ENCODE results near the gene ZNF480. TPM values are rescaled to one million over a fixed set of nuclear protein-coding genes. Genes with fewer than 3 reads are reported as not detected.
"Not testable (repeated sequence)": the region's sequence is repeated elsewhere in the genome, so short reads cannot be mapped to it uniquely, and the experiment has no call there.

ZNF480 gene
- total RNA-seq (2014; rRNA removed; shearing (Covaris generic)): 10.8 and 17.2 TPM in 2 replicates

DNA sequence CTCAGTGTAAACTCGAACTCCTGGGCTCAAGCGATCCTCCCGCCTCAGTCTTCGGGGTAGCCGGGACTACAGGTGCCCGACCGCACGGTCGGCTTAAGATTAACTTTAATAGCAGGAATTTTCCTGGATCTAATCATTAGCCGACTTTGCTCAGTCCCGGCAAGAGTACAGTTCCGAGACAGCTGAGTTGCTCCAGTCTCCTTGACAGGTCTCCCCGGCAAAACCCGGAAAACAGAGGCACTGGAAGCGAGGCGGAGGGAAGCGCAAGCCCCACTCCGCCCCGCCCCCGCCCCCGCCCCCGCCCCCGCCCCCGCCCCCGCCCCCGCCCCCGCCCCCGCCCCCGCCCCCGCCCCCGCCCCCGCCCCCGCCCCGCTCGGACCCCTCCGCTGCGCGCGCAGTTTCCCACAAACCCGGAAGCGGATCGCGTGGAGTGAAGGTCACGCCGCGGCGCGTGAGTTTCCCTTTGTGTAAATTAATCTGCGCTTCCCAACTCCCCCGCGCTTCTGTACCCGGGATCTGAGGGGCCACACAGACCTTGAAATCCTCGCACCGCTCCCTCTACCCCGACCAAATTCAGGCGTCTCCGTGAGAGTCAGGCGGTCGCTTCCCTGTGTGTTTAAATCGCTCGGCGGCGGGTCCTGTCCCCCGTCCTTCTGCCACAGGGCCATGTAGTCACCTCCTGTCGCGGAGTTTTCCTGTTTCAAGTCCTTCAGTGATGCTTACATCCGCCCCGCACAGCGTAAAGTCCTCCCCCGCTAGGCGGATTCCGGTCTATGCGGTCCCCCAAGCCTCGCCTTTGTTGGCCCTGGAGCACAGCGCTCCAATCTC, at the start of gene ZNF480:
ZNF480 (plus strand) TSS at position 397 of the 828 bp plus-strand sequence. CDS start 3,244 bp downstream, outside the sequence.
- peak within 1 kb of the TSS; percentile 85 for H3K4me3 ChIP-seq (ENCODE audit: insufficient read depth, low read depth, low read length)

DNA sequence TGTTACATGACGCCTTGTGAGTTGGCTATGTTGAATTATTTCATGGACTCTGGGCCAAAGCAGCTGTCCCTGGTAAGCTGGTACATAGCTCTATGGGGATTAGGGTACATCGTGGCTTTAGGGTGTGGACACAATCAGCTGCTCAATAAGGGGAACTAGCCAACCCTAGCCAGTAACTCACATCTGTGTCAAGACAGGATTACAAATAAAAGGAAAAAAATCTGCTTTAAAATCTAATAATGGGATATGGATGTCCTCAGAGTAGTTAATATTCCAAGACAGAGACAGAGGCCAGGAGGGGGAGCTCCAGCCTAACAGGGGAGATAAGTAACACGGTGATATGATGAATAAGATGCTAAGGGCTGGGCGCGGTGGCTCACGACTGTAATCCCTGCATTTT, 48.7 kb upstream of the ZNF480 start:
- Histone ChIP-seq H3K4me3 (ENCODE audit: insufficient read depth, low read depth, low read length) (no peak overlapping the region), H3K36me3 (replicated peaks; ENCODE audit: control insufficient read depth, insufficient read depth, low read length) (no peaks in the 10 kb centered on the region), H3K27me3 (ENCODE audit: control insufficient read depth, insufficient read depth, low read length) (no peaks in the 10 kb centered on the region)
- DNase-seq: peak; percentile 37

More for the DNA sequence above, at the start of gene ZNF480:
- H3K36me3 ChIP-seq (replicated peaks; ENCODE audit: control insufficient read depth, insufficient read depth, low read length): peaks cover 17% of the 10 kb centered on the region
- peak; percentile 94 for DNase-seq
- H3K27me3 ChIP-seq (ENCODE audit: control insufficient read depth, insufficient read depth, low read length): no peaks in the 10 kb centered on the region

- H3K36me3 ChIP-seq (replicated peaks; ENCODE audit: control insufficient read depth, insufficient read depth, low read length): no peaks in the 10 kb centered on the region
- DNase-seq: no peak
- H3K4me3 ChIP-seq (ENCODE audit: insufficient read depth, low read depth, low read length): no peak overlapping the region
- no peaks in the 10 kb centered on the region for H3K27me3 ChIP-seq (ENCODE audit: control insufficient read depth, insufficient read depth, low read length)
Measured at GRCh38 chr19:52258426-52258825, 38.5 kb upstream of the ZNF480 start.

DNA sequence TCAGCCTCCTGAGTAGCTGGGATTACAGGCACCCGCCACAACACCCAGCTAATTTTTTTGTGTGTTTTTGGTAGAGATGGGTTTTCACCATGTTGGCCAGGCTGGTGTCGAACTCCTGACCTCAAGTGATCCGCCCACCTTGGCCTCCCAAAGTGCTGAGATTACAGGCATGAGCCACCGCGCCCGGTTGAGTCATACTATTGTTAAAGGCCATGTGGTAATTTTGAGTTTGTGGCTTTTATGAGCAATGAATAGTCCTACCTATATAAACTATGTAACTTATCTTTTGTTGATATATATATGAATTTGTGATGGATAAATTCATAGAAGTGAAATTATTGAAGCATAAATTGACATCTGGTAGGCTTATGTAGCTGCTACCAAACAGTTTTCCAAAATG, 31.4 kb upstream of the ZNF480 start:
- DNase-seq; H3K4me3 ChIP-seq (ENCODE audit: insufficient read depth, low read depth, low read length); H3K36me3 ChIP-seq (replicated peaks; ENCODE audit: control insufficient read depth, insufficient read depth, low read length); H3K27me3 ChIP-seq (ENCODE audit: control insufficient read depth, insufficient read depth, low read length): not testable (repeated sequence)

GRCh38 chr19:52269338-52270261, 27.4 kb upstream of the ZNF480 start, which contains the start of gene ZNF766:
Gene ZNF766, plus strand, starts transcription at chr19:52269587. Its CDS starts 27 bp downstream, at chr19:52269614.
- Histone ChIP-seq H3K36me3 (replicated peaks; ENCODE audit: control insufficient read depth, insufficient read depth, low read length) (peaks cover 5% of the 10 kb centered on the region), H3K27me3 (ENCODE audit: control insufficient read depth, insufficient read depth, low read length) (no peaks in the 10 kb centered on the region), H3K4me3 (ENCODE audit: insufficient read depth, low read depth, low read length) (peak within 1 kb of the TSS; percentile 94)
- DNase-seq: peak; percentile 97

DNA sequence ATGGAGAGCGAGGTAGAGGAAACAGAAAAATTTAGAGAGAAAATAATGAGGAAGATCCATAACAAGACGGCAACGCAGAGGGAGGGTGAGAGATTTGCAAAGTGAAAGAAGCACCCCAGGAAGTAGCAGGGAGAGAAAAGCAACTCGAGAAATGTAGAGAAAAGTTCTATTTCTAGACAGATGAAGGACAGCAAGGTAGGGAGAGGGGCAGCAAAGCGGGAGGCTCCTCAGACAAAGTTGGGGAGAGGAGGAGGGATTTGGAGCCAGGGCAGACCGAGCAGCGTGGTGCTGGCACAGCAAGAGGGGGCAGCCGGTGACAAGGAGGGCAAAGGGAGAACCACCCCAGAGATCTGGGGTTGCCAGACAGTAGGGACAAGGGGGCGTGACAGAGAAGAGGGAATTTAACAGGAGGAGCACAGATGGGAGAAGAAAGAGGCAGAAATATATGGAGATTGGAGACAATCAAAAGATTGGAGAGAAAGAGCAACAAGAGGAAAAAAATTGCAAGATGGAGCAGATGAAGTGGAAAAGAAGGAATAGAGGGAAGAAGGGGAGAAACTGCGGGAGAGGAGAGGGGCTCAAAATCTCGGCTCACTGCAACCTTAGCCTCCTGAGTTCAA, 26.6 kb upstream of the ZNF480 start:
- Histone ChIP-seq H3K27me3 (ENCODE audit: control insufficient read depth, insufficient read depth, low read length) (no peaks in the 10 kb centered on the region), H3K36me3 (replicated peaks; ENCODE audit: control insufficient read depth, insufficient read depth, low read length) (peaks cover 5% of the 10 kb centered on the region), H3K4me3 (ENCODE audit: insufficient read depth, low read depth, low read length) (peak overlapping the region; percentile 94)
- peak; percentile 53 for DNase-seq

- Histone ChIP-seq H3K4me3 (ENCODE audit: insufficient read depth, low read depth, low read length) (no peak overlapping the region), H3K36me3 (replicated peaks; ENCODE audit: control insufficient read depth, insufficient read depth, low read length) (peaks cover 5% of the 10 kb centered on the region), H3K27me3 (ENCODE audit: control insufficient read depth, insufficient read depth, low read length) (no peaks in the 10 kb centered on the region)
- DNase-seq: no peak
Measured at GRCh38 chr19:52273301-52273700, 23.7 kb upstream of the ZNF480 start.

DNA sequence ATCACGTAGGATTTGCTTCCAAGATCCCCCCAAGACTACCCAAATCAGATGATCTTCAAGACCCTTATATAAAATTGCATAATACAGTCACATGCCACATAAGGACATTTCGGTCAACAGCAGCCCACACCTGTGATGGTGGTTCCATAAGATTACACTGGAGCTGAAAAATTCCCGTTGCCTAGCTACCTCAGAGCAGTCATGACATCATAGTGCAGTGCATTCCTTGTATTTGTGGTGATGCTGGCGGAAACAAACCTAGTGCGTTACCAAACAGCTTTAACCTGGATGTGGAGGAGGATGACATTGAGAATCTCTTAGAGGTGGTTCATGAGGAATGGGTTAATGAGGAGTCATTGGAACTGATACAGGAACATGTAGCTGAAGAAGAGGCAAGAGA, 22.8 kb upstream of the ZNF480 start:
- H3K4me3 ChIP-seq (ENCODE audit: insufficient read depth, low read depth, low read length): no peak overlapping the region
- no peak for DNase-seq
- H3K27me3 ChIP-seq (ENCODE audit: control insufficient read depth, insufficient read depth, low read length): no peaks in the 10 kb centered on the region
- peaks cover 5% of the 10 kb centered on the region for H3K36me3 ChIP-seq (replicated peaks; ENCODE audit: control insufficient read depth, insufficient read depth, low read length)

- H3K4me3 ChIP-seq (ENCODE audit: insufficient read depth, low read depth, low read length): no peak overlapping the region
- DNase-seq: no peak
- no peaks in the 10 kb centered on the region for H3K27me3 ChIP-seq (ENCODE audit: control insufficient read depth, insufficient read depth, low read length)
- peaks cover 5% of the 10 kb centered on the region for H3K36me3 ChIP-seq (replicated peaks; ENCODE audit: control insufficient read depth, insufficient read depth, low read length)
Measured at GRCh38 chr19:52275988-52276387, 21.0 kb upstream of the ZNF480 start.

GRCh38 chr19:52277471-52277870, 19.5 kb upstream of the ZNF480 start:
- H3K27me3 ChIP-seq (ENCODE audit: control insufficient read depth, insufficient read depth, low read length): no peaks in the 10 kb centered on the region
- no peak for DNase-seq
- H3K36me3 ChIP-seq (replicated peaks; ENCODE audit: control insufficient read depth, insufficient read depth, low read length): peaks cover 5% of the 10 kb centered on the region
- no peak overlapping the region for H3K4me3 ChIP-seq (ENCODE audit: insufficient read depth, low read depth, low read length)

DNA sequence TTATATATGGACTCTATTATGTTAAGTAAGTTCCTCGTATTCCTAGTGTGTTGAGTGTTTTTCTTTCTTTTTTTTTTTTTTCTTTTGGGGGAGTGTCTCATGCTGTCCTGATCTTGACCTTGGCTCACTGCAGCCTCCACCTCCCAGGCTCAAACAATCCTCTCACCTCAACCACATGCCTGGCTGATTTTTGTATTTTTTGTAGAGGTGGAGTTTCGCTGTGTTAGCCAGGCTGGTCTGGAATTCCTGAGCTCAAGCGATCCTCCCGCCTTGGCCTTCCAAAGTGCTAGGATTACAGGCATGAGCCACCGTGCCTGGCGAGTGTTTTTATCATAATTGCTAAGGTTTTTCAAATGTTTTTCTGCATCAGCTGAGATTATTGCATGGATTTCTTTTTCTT, 10.7 kb upstream of the ZNF480 start:
- Histone ChIP-seq H3K4me3 (ENCODE audit: insufficient read depth, low read depth, low read length) (no peak overlapping the region), H3K36me3 (replicated peaks; ENCODE audit: control insufficient read depth, insufficient read depth, low read length) (peaks cover 27% of the 10 kb centered on the region), H3K27me3 (ENCODE audit: control insufficient read depth, insufficient read depth, low read length) (no peaks in the 10 kb centered on the region)
- DNase-seq: no peak

GRCh38 chr19:52291781-52292180, 5.2 kb upstream of the ZNF480 start:
- Histone ChIP-seq H3K27me3 (ENCODE audit: control insufficient read depth, insufficient read depth, low read length) (no peaks in the 10 kb centered on the region), H3K36me3 (replicated peaks; ENCODE audit: control insufficient read depth, insufficient read depth, low read length) (peaks cover 12% of the 10 kb centered on the region), H3K4me3 (ENCODE audit: insufficient read depth, low read depth, low read length) (no peak overlapping the region)
- no peak for DNase-seq

- H3K36me3 ChIP-seq (replicated peaks; ENCODE audit: control insufficient read depth, insufficient read depth, low read length): peaks cover 12% of the 10 kb centered on the region
- H3K27me3 ChIP-seq (ENCODE audit: control insufficient read depth, insufficient read depth, low read length); DNase-seq; H3K4me3 ChIP-seq (ENCODE audit: insufficient read depth, low read depth, low read length): not testable (repeated sequence)
Measured at GRCh38 chr19:52292946-52293345, 4.0 kb upstream of the ZNF480 start.

DNA sequence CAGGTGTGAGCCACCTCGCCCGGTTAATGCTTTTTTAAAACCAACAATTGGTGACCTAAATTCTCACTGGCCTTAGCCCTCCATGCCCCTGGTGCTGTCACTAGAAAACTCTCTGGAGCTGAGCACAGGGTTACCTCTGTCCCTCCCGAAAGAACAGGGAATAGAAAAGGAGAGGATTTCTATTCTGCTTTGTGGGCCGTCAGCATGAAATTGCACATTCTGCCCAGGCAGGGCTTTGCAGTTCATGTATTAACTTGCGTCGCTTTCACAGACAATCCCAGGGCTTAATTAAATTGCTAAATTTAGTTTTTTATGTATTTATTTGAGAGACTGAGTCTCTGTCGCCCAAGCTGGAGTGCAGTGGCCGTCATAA, 583 bp upstream of the ZNF480 start:
- Histone ChIP-seq H3K27me3 (ENCODE audit: control insufficient read depth, insufficient read depth, low read length) (no peaks in the 10 kb centered on the region), H3K36me3 (replicated peaks; ENCODE audit: control insufficient read depth, insufficient read depth, low read length) (peaks cover 16% of the 10 kb centered on the region), H3K4me3 (ENCODE audit: insufficient read depth, low read depth, low read length) (peak overlapping the region; percentile 40)
- no peak for DNase-seq

All from H7 (cell line).